Measurements from ENCODE around the gene ACTMAP. TPM values are rescaled to one million over a fixed set of nuclear protein-coding genes. Genes with fewer than 3 reads are reported as not detected.

The ACTMAP gene
- total RNA-seq, 1 experiment from 2014 or later = 16.8 TPM

DNA sequence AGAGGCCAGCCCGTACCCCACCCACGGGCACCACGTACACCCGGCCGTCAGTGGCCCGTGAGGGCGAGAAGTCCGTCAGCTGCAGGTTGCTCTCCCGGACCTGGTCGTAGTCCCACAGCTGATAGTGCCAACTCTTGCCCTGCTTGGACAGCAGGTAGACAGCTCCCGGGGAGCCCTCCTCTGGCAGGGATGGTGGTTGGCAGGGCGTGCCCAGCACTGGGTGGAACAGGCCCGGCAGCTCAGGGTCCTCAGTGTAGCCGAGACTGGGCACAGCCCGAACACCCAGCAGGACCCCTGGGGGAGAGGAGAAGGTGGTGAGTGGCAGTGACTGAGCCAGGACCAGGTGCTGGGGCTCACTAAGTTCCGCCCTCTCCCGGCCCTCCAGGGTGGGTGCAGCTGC, 7.8 kb downstream of the ACTMAP start:
- POLR2A ChIA-PET = interaction anchor here (1.1 to 2.2 kb wide), 2 partner anchors 8 to 9 kb away, joined by 3 to 7 read pairs; partner anchors contain the start of gene ACTMAP
- no peaks in the 10 kb centered on the region for H3K9me3 ChIP-seq (ENCODE audit: control insufficient read depth in 1 of 2, insufficient read depth in 1 of 2, low read depth in 1 of 2, low read length in 2 of 2)
- H3K4me2 ChIP-seq (ENCODE audit: low read length) = no peak overlapping the region
- no TSS peak for BruUV-seq (replicated peaks)
- RAD21 ChIA-PET (ENCODE audit: low non-redundant PET in 1 of 2, low total read pairs in 2 of 2, uncharacterized antibody in 2 of 2, unreplicated experiment in 2 of 2) = no interaction called here
- no peaks in the 10 kb centered on the region for H3K79me2 ChIP-seq (ENCODE audit: insufficient read depth, low read length)
- H3K27ac ChIP-seq (ENCODE audit: low read depth, low read length) = no peak overlapping the region
- peaks cover 7 to 11% of the 10 kb centered on the region in 2 experiments; a peak in 2 of 4 replicates for H3K4me1 ChIP-seq (ENCODE audit: control insufficient read depth in 1 of 2, insufficient read depth in 2 of 2, low read length in 2 of 2)
- no peak overlapping the region for H3K4me3 ChIP-seq (replicated peaks in 1 of 2; ENCODE audit: low read depth in 1 of 2, low read length in 2 of 2)
- CTCF ChIA-PET = no interaction called here
- no peak for TF ChIP-seq POLR2A (IDR thresholded peaks at IDR 0.05; ENCODE audit: borderline replicate concordance, extremely low read depth, insufficient read depth, insufficient read length)
- TF ChIP-seq TCF7L2 (IDR thresholded peaks at IDR 0.05; ENCODE audit: borderline replicate concordance, extremely low read depth, insufficient read depth, insufficient read length) = no peak
- no peak for TF ChIP-seq FOSL1 (IDR thresholded peaks at IDR 0.05; ENCODE audit: low read depth)
- no peak for TF ChIP-seq EGR1 (IDR thresholded peaks at IDR 0.05; ENCODE audit: low read depth)
- TF ChIP-seq SIN3A (IDR thresholded peaks at IDR 0.05; ENCODE audit: low read depth) = no peak
- no peak for TF ChIP-seq JUND (IDR thresholded peaks at IDR 0.05)
- H3K9me2 ChIP-seq (ENCODE audit: insufficient read depth) = no peaks in the 10 kb centered on the region
- no peak for ATAC-seq
- no peaks in the 10 kb centered on the region for H3K27me3 ChIP-seq (ENCODE audit: insufficient read depth, low read length)
- no peak overlapping the region for H2AFZ ChIP-seq (ENCODE audit: low read depth, low read length, poor library complexity, severe bottlenecking)
- H4K20me1 ChIP-seq (ENCODE audit: insufficient read depth) = no peaks in the 10 kb centered on the region
- no peak for DNase-seq (ENCODE audit: low read depth, low spot score)
- intact Hi-C loops (cut with micrococcal nuclease) = no loop called here
- H3K36me3 ChIP-seq (ENCODE audit: control insufficient read depth in 1 of 2, insufficient read depth in 2 of 2, low read length in 2 of 2) = no peaks in the 10 kb centered on the region
- H3K9ac ChIP-seq (ENCODE audit: low read length) = no peak overlapping the region

DNA sequence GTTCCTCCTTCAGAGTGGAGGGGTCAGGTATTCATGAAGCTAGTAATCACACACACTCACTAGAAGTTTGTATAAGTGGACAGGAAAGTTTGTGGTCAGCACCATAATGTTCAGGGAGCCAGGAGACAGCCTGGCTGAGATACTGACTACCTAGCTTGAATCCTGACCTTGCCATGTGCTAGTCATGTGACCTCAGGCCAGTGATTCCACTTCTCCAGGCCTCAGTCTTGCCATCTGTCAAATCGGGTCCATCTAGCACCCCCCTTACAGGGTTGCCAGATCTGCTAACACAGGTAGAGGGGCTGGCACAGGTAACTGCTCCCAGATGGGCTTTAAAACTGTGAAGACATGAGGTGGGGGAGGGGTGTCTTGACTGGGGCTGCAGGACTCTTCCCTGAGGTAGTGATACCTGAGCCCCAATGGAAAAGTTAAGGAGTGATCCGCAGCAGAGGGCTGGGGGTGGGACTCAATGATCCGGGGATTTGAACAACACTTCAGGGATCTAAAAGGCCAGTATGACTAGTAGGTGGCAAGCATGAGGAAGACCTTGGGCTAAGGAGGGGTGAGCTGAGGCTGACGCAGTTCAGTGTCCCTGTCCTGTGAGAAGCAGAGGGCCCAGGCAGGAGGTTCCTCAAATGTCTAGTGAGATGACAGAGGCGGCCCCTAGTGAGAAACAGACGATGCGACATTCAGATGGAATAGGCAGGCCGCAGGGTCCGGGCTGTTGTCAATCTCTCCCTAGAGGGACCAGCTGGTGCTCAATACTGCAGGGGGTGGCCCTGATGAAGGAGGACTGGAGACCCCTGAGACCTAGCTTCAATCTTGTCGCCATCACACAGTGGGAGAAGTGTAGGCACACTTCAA, 8.5 kb downstream of the ACTMAP start:
- ATAC-seq (no peak), DNase-seq (ENCODE audit: low read depth, low spot score) (no peak)
- no peaks in the 10 kb centered on the region for H3K36me3 ChIP-seq (ENCODE audit: control insufficient read depth in 1 of 2, insufficient read depth in 2 of 2, low read length in 2 of 2)
- H3K79me2 ChIP-seq (ENCODE audit: insufficient read depth, low read length) = no peaks in the 10 kb centered on the region
- peaks cover 7 to 11% of the 10 kb centered on the region in 2 experiments; a peak in 2 of 4 replicates for H3K4me1 ChIP-seq (ENCODE audit: control insufficient read depth in 1 of 2, insufficient read depth in 2 of 2, low read length in 2 of 2)
- H3K4me2 ChIP-seq (ENCODE audit: low read length) = no peak overlapping the region
- RAD21 ChIA-PET (ENCODE audit: low non-redundant PET in 1 of 2, low total read pairs in 2 of 2, uncharacterized antibody in 2 of 2, unreplicated experiment in 2 of 2) = no interaction called here
- TF ChIP-seq CBX3 (IDR thresholded peaks at IDR 0.05; ENCODE audit: low read depth) (no peak), ZFX (IDR thresholded peaks at IDR 0.05) (no peak), RAD21 (IDR thresholded peaks at IDR 0.05; ENCODE audit: low read depth) (0 out of 2 replicates have a peak, but pooled peaks have one; percentile 5), POLR2AphosphoS5 (IDR thresholded peaks at IDR 0.05; ENCODE audit: low read depth, low read length) (peak; percentile 30; the same call in 1 of the 2 replicates), POLR2A (IDR thresholded peaks at IDR 0.05; ENCODE audit: borderline replicate concordance, extremely low read depth, insufficient read depth, insufficient read length) (no peak)
- TF ChIP-seq, protein P1, sequence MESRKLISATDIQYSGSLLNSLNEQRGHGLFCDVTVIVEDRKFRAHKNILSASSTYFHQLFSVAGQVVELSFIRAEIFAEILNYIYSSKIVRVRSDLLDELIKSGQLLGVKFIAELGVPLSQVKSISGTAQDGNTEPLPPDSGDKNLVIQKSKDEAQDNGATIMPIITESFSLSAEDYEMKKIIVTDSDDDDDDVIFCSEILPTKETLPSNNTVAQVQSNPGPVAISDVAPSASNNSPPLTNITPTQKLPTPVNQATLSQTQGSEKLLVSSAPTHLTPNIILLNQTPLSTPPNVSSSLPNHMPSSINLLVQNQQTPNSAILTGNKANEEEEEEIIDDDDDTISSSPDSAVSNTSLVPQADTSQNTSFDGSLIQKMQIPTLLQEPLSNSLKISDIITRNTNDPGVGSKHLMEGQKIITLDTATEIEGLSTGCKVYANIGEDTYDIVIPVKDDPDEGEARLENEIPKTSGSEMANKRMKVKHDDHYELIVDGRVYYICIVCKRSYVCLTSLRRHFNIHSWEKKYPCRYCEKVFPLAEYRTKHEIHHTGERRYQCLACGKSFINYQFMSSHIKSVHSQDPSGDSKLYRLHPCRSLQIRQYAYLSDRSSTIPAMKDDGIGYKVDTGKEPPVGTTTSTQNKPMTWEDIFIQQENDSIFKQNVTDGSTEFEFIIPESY (IDR thresholded peaks at IDR 0.05; ENCODE audit: extremely low read depth, insufficient replicate concordance, low read length) = no peak
- TF ChIP-seq, protein P2, sequence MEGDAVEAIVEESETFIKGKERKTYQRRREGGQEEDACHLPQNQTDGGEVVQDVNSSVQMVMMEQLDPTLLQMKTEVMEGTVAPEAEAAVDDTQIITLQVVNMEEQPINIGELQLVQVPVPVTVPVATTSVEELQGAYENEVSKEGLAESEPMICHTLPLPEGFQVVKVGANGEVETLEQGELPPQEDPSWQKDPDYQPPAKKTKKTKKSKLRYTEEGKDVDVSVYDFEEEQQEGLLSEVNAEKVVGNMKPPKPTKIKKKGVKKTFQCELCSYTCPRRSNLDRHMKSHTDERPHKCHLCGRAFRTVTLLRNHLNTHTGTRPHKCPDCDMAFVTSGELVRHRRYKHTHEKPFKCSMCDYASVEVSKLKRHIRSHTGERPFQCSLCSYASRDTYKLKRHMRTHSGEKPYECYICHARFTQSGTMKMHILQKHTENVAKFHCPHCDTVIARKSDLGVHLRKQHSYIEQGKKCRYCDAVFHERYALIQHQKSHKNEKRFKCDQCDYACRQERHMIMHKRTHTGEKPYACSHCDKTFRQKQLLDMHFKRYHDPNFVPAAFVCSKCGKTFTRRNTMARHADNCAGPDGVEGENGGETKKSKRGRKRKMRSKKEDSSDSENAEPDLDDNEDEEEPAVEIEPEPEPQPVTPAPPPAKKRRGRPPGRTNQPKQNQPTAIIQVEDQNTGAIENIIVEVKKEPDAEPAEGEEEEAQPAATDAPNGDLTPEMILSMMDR (IDR thresholded peaks at IDR 0.05 in 2 of 3, conservative IDR thresholded peaks at IDR 0.05 in 1 of 3; ENCODE audit: borderline replicate concordance in 1 of 3, insufficient read depth in 1 of 3, low read depth in 2 of 3, low read length in 2 of 3) = no peak
- no peak overlapping the region for H2AFZ ChIP-seq (ENCODE audit: low read depth, low read length, poor library complexity, severe bottlenecking)
- H3K9me3 ChIP-seq (ENCODE audit: control insufficient read depth in 1 of 2, insufficient read depth in 1 of 2, low read depth in 1 of 2, low read length in 2 of 2) = no peaks in the 10 kb centered on the region
- H3K4me3 ChIP-seq (replicated peaks in 1 of 2; ENCODE audit: low read depth in 1 of 2, low read length in 2 of 2) = no peak overlapping the region
- intact Hi-C loops (cut with micrococcal nuclease) = no loop called here
- no peak overlapping the region for H3K9ac ChIP-seq (ENCODE audit: low read length)
- no peaks in the 10 kb centered on the region for H3K9me2 ChIP-seq (ENCODE audit: insufficient read depth)
- H4K20me1 ChIP-seq (ENCODE audit: insufficient read depth) = no peaks in the 10 kb centered on the region
- no peak overlapping the region for H3K27ac ChIP-seq (ENCODE audit: low read depth, low read length)
- POLR2A ChIA-PET = interaction anchor here (2.2 kb wide), 1 partner anchor 9 kb away, joined by 7 read pairs; the partner anchor contains the start of gene ACTMAP
- BruUV-seq (replicated peaks) = no TSS peak
- no peaks in the 10 kb centered on the region for H3K27me3 ChIP-seq (ENCODE audit: insufficient read depth, low read length)
- CTCF ChIA-PET = interaction anchor here (0.8 kb wide), 1 partner anchor 65 kb away, joined by 3 read pairs; no protein-coding TSS in a partner anchor
